ENCODE measurements around the gene TSSC4. TPM values are rescaled to one million over a fixed set of nuclear protein-coding genes. Genes with fewer than 3 reads are reported as not detected.

TSSC4 gene
- total RNA-seq, 1 donor from 2014 or later = 80.8 TPM

- H3K36me3 ChIP-seq (ENCODE audit: control insufficient read depth, insufficient read depth, low read length) = no peaks in the 10 kb centered on the region
- H3K27me3 ChIP-seq (ENCODE audit: control insufficient read depth, insufficient read depth, low read length) = no peaks in the 10 kb centered on the region
- TF ChIP-seq, protein P1, sequence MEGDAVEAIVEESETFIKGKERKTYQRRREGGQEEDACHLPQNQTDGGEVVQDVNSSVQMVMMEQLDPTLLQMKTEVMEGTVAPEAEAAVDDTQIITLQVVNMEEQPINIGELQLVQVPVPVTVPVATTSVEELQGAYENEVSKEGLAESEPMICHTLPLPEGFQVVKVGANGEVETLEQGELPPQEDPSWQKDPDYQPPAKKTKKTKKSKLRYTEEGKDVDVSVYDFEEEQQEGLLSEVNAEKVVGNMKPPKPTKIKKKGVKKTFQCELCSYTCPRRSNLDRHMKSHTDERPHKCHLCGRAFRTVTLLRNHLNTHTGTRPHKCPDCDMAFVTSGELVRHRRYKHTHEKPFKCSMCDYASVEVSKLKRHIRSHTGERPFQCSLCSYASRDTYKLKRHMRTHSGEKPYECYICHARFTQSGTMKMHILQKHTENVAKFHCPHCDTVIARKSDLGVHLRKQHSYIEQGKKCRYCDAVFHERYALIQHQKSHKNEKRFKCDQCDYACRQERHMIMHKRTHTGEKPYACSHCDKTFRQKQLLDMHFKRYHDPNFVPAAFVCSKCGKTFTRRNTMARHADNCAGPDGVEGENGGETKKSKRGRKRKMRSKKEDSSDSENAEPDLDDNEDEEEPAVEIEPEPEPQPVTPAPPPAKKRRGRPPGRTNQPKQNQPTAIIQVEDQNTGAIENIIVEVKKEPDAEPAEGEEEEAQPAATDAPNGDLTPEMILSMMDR (IDR thresholded peaks at IDR 0.05; ENCODE audit: insufficient read depth, low read length, severe bottlenecking) = no peak
- DNase-seq (ENCODE audit: low read depth) (no peak), FAIRE-seq (no peak)
- H3K4me3 ChIP-seq (ENCODE audit: low read depth, low read length) = no peak overlapping the region
Measured at GRCh38 chr11:2426826-2427521, 26.4 kb downstream of the TSSC4 start.

DNA sequence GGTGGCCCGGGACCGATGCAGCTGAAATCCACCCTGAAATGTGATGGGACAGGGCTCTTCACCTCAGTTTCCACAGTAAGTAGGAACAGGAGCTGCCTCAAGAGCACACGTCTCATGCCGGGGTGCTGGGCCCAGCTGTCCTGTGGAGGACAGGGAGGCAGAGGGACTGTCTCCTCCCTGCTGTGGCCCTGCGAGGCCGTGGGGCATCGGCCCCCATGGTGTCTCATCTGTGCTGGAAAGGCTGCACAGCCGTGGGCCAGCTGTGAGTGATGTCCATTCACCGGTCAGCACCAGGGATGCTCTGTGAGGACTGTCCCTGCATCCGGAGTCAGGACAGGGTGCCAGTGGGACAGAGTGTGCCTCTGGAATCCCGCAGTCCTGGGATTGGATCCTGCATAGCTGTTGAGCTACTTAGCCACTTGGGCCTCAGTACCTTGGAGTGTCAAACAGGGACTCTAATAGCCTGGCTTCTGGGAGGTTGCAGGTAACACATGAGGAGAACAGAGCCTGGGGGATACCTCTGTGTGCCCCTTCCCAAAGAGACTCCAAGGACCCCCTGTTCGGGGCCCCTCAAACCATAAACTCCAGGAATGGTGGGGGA is 27.3 kb downstream of the TSSC4 start:
- TF ChIP-seq, protein P1 (IDR thresholded peaks at IDR 0.05; ENCODE audit: insufficient read depth, low read length, severe bottlenecking) = no peak
- FAIRE-seq = peak; percentile 62

GRCh38 chr11:2428322-2428795 is 27.8 kb downstream of the TSSC4 start:
- DNase-seq (ENCODE audit: low read depth) (peak; percentile 35), FAIRE-seq (peak; percentile 55)
- TF ChIP-seq, protein P1 (IDR thresholded peaks at IDR 0.05; ENCODE audit: insufficient read depth, low read length, severe bottlenecking) = peak; percentile 89
- H3K27me3 ChIP-seq (ENCODE audit: control insufficient read depth, insufficient read depth, low read length) = no peaks in the 10 kb centered on the region
- H3K36me3 ChIP-seq (ENCODE audit: control insufficient read depth, insufficient read depth, low read length) = no peaks in the 10 kb centered on the region
- no peak overlapping the region for H3K4me3 ChIP-seq (ENCODE audit: low read depth, low read length)

More for the DNA sequence above, 27.3 kb downstream of the TSSC4 start:
- Histone ChIP-seq H3K4me3 (ENCODE audit: low read depth, low read length) (no peak overlapping the region), H3K27me3 (ENCODE audit: control insufficient read depth, insufficient read depth, low read length) (no peaks in the 10 kb centered on the region), H3K36me3 (ENCODE audit: control insufficient read depth, insufficient read depth, low read length) (no peaks in the 10 kb centered on the region)
- DNase-seq (ENCODE audit: low read depth) = no peak

DNA sequence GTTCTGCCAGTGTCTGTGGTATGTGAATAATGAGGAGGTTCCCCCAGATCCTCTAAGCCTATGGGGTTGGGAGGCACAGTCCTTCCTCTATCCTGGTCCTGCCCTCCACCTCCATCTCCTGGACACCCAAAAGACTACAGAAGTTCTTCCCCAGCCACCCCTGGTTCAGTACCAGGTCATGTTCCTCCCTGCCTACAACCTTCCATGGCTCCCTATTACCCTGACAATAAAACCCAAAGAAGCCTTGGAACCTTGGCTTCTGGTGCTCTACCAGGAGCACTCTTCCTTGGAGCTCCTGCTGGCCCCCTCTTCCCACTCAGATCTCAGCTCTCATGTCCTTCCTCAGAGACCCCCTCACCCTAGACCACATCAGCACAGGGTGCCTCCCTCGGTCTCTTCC is 30.8 kb downstream of the TSSC4 start:
- TF ChIP-seq, protein P1 (IDR thresholded peaks at IDR 0.05; ENCODE audit: insufficient read depth, low read length, severe bottlenecking) = no peak
- no peaks in the 10 kb centered on the region for H3K36me3 ChIP-seq (ENCODE audit: control insufficient read depth, insufficient read depth, low read length)
- DNase-seq (ENCODE audit: low read depth) (no peak), FAIRE-seq (no peak)
- H3K27me3 ChIP-seq (ENCODE audit: control insufficient read depth, insufficient read depth, low read length) = no peaks in the 10 kb centered on the region
- no peak overlapping the region for H3K4me3 ChIP-seq (ENCODE audit: low read depth, low read length)

GRCh38 chr11:2432171-2432621 is 31.6 kb downstream of the TSSC4 start:
- FAIRE-seq (no peak), DNase-seq (ENCODE audit: low read depth) (no peak)
- Histone ChIP-seq H3K27me3 (ENCODE audit: control insufficient read depth, insufficient read depth, low read length) (no peaks in the 10 kb centered on the region), H3K4me3 (ENCODE audit: low read depth, low read length) (no peak overlapping the region), H3K36me3 (ENCODE audit: control insufficient read depth, insufficient read depth, low read length) (no peaks in the 10 kb centered on the region)
- TF ChIP-seq, protein P1 (IDR thresholded peaks at IDR 0.05; ENCODE audit: insufficient read depth, low read length, severe bottlenecking) = no peak

Data from bronchial epithelial cell (primary cell).